NCI-H1092 (cell line): Measurements from ENCODE around the gene CPOX.

Experiments
- DNase-seq: peaks from one replicate; lab custom pipeline; 2025; lab: John Stamatoyannopoulos, UW

Gene CPOX

DNA sequence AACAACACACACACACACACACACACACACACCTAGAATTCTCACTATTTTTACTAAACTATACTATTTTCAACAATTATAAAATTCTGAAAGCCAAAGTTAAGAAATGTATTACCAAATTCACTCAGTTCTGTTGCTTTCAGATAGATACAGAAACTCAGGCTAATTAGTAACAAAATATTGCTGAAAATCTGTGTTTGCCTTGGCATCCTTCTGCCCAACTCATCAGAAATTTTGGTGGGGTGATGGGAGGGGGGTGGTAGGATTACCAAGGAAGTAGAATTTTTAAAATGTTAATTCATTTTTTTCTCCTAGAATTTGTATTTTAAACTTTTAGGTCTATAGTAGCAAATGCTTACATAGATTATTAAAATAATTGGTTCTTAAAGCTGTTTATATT is 2.7 kb upstream of the CPOX start:
- no peak for DNase-seq

DNA sequence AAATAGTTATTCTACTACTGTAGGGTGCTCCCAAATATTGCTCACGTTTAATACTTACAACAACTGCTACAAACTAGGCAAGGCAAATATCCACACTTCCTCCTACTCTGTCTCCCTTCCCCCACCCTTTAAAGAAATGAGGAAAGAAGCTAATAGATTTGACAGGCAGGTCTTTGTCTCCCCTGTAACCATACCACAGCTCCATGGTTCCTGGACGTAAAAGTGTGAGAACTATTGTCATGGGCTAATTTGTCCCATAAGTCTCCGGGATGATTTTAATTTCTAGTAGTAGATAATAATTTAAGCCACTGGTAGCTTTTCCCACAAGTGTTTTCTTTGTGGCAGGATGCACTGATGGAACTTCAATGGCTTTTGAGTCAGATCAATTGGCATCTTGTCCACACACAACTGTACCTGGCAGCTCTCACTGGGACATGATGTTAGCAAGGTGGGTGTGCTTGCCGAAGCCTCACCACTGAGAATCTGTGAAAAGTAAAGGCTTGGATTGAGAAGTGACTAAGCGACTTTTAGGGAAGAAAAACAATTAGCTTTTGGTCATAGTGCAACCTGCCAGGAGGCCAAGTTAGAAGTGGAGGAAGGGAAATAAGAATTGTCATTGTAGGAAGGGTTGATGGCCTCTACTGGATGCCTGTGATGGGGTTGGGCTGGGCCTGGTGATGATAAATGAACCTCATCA is 1.4 kb upstream of the CPOX start:
- DNase-seq = no peak

DNA sequence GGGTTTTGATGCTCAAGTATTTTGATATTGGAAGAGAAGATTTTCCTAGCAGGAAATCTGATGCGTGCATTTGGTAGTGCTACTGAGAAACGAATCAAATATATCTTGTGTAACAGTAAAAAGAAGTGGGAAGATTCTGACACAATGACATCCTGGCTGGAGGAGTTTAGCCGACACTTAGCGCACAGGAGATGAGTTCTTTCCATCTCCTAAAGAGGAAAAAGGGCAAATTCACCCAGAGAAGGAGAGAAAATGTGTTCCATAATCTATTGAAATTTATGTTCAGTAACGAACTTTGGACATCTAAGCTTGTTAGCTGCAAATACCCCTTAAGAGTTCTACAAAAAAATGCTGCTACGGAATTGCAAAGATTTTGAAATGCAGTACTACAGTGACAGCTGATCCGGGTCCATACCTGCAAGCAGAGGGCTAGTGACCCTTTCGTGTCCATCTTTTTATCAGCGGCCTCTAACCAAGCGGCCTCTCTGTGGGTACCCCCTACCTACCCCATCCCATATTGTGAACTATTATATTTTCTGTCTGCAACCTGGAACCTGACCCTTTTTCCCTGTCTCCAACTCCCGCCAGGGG is 971 bp downstream of the CPOX start:
- DNase-seq = no peak

DNA sequence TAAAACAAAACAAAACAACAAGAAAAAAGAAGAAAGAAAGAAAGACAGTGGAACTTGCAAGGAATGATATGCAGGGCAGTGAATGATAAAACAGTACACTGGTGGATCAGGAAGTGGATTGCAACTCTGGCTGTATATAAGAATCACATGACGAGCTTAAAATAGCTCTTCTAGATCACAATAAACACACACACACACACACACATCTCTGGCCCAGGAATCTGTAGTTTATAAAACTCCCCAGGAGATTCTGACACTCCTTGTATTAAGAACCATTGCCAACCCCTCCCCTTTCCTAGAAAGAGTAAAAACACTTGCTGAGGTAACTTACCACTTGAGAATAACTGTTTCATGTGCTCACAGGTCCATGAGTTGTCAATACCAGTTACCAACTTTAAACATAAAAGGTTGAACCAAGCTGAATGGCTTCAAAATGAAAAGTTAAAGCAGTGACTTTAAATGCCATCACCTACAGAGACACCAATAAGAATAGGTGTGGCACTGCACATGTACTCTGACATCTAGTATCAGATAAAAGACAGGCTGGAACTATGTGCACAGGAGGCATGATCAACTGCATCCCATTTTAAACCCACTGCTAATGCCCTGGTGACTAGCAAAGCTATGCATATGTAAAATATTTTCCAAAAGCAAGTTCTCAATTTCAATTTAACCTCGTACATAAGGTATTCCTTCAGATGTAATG is 3.9 kb downstream of the CPOX start:
- no peak for DNase-seq

DNA sequence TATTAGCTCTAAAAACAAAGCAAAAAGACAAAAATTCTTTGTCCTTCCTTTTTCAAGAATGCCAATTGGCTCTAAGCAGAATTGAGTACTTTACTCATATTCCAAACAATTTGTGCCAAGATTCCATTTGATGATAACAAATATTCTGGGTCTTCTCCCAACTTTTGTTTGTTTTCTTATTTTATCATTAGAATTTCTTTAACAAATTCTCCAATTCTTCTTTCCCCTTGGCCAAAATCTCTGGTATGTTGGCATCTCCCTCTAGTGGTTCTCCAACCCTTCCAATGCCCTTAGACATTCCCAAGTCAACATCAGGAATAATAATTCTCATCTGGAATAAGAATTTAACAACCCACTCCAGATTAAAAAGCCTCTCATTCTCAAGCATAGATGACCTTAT is 5.3 kb downstream of the CPOX start:
- DNase-seq = no peak

DNA sequence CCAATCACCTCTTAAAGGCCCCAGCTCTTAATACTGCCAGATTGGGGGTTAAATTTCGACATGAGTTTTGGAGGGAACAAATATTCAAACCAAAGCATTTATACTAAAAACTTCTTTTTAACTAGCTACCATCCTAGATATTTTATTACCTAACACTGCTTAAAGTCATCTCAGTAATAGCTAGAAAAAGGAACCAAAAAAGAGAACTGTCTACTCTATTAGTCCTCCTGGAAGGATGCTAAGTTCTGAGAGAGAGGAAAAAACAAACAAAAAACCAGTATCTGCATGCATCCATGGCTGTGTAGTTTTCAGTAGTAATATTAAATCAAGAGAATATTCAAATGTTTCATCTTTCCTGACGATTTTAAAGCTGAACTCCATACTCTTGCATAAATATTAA is 5.8 kb downstream of the CPOX start:
- no peak for DNase-seq

DNA sequence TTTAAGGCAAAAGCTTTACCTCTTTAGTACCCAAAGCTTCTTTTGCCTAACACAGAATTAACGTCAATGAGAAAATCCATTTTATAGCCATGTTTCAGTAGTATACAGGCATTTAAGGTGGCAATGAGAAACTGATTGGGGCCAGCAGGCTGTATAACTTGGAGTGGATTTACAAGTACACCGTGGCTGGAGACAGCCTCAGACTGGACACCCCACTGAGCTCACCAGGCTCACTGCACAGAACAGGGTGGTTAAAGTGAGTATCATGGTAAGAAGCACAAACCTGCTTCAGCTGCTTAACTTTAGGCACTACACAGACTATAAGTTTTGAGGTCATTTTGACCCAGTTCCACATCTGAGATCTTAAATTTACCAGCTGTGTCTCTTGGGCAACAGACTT is 8.9 kb downstream of the CPOX start:
- no peak for DNase-seq

DNA sequence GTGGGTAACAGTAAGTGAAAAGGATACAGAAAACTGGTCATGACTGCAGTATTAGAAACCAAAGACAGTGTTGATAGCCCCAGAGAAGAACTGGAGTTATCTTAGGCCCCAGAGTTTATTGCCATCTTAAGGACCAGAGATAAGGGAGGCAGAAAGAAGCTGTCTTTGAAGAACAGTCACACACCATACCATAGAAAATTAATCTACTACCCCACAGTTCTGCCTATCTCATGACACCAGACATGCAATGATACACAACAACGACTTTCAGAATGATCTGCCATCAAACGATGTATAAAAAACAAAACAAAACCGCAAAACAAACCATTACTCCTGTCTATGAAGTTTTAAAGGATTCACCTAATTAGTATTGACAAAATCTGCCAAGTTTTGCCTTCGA is 9.6 kb downstream of the CPOX start:
- DNase-seq = no peak

DNA sequence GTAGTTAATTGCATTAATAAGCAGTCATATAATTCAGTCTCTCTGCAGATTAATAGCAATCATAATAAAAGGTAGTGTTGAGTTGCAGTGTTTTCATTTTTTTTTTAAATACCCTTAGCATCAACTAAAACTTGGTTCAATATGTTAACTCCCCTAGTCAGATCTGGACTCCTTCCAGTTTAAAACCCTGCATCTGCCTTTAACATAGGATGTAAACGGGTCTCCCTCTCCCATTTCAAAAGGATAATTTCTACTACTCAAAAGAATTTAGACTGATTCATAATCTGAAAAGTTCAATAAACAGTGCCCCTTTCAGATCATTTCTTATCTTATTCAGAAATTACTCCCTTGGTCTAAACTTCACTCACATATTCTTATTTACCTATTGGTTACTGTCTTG is 11.4 kb downstream of the CPOX start:
- DNase-seq = no peak

DNA sequence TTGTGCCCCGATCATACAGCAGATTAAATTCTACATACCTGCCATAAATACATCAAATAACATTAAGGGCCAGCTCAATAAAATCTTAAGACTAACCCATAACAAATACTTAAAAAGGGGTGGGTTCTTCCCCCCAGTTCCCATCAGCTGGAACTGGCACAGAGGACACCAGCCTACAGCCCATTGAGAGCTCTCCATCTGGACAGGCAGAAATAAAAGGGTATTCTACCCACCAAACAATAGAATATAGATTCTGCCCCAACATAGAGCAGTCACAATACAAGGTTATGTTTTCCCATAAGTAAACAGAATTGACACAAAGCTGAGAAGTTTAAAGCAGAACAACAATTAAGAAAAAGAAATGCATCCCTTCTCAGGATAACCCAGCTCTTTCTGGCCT is 11.9 kb downstream of the CPOX start:
- DNase-seq = no peak

DNA sequence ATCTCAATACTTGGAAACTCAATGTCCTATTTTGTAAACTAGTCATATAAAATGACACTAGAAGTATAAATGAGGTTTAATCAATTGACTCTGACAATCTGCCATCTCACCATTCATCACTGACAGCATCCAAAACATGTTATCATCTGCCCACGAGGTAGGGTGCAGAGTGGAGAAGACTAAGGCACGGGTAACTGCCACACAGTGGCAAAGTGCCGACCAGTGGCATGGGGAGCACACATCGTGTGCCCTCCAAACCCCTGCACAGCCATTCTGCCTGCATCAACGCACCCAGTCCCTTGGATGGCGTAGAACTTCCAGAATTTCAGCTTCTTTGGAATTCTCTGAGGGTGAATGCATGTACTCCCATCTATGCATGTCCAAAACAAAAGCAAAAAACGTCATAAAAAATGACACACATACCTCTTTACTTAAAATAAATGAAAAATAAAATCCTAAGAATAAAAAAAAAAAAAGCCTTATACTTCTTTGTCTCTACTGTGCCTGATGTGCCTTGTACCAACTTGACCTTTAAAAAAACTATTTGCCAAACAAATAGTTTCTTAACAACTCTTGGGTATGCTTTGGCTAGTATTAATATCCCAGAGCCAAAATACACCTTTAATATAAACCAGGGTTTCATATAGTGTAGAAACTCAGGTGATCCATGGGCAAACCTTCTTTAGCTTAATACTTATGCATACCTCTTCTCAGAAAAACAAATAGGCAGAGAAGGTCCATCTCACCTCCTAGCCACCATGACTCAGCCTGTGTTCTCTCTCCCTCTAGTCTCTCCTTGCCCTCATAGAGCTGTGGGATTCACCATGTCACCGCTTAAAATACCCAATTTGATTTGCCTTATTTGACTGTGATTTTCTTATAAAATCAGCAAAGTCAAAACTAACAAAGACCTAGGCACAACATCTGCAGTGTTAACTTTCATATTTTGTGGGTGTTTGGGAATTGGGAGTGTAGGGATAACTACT is 12.7 kb downstream of the CPOX start:
- DNase-seq = no peak

DNA sequence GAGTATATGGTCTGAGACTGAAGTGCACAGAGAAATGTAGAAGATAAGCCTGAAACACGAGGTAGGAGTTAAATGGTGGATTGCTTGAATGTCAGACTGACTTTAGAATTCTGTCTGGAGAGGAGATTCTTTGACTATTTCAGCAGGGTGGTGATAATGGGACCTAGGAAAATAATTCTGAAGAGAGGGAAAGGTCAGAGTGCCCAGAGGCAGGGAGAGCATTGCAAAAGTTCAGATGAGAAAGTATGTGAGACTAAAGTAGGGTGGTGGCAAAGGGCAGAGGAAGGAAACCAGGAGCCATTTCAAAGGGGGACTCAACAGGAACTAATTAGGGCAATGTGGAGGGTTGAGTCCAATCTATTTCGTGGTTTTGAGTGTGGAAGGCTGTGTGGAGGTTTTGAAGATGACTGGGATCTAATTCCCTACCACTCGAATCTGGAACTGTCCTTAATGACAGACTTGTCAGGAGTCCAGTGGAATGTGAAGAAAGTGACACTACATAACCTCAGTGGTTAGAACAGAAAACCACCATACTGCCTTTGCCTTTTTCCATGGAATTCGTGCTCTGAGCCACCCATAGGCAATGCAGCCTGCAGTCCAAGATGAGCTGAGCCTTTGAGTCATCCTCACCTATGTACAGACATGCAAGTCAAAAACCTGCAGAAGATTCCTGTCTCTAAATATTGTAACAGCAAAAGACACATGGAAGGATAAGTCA is 16.1 kb downstream of the CPOX start:
- DNase-seq = no peak

DNA sequence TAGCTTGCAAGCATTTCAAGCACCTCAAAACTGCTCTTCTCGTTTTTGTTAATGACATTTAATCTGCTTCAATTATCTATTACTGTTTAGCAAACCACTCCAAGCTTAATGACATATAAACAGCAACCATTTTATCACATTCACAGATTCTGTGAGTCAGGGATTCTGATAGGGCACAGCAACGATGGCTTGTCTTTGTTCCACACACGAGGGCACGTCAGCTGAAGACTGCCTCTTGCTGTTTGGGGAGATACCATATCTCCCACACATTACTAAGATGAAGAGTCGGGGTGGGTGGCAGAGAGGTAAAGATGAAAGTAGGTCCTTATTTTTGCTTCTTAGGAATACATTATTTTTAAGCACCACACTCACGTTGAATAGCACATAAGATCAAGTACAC is 19.3 kb downstream of the CPOX start:
- no peak for DNase-seq

DNA sequence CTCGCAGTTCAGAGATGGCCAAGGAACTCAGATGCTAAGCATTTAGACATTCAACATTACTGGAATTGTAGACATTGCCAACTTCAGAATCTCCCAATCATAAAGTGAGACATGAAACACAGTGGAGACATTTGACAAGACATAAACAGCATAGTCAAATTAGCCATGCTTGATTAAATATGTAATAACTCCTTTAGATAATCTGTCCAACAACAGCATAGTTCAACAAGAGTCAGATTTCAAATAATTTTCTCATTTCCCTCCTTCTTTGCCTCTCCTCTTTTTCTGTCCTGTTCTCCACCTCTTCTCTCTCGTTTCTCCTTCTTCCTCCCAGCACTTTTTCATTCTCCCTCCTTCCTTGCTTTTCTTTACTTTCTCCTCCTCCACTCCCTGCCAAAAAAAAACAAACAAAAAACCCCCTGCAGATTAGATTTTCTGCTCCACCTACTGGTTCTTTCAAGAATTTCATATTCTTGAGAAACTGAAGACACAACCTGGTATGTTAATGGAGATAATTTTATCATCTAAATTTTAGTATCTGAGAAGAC is 20.2 kb downstream of the CPOX start:
- DNase-seq = no peak

DNA sequence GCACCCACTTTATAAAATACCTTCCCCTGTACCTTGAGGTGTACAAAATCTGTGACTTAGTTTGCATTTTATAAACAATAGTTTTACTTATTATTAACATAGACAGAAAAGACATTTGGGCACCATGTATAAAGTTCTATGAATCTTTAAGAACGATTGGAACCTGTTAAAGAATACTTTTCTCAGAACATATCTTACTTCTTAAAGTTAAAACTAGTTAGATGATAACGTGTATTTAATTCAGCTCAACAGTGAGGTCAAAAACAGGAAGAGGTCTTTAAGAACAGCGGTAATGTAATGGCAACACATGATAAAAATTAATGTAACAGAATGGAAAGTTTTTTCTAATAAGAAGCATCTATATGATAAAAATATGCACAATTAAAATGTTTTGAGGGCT is 25.0 kb downstream of the CPOX start:
- DNase-seq = no peak

DNA sequence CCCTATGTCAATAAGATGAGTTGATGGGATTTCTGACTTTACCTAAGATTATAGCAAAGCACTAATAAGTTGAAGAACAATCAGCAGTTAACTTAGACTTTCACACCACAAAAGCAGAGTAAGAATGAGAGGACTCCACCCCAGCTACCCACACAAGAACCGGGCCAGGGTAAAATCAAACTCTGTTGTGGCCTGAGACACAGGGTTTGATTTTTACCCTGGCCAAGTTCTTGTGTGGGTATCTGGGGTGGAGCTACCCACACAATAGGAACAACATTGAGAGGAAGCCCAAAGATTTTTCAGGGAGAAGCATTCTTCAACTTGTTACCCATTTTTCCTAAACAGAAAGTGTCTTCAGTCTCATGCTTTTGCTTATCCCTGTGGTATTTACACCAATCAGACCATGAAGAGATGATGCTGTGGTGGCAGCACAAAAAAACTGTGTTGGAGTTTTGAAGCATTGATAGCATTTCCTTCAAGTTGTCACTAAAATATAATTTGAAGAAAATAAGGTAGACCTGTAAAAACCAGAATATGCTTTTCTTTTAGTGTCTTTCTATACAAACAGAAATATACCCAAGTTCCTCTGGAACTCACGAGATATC is 25.6 kb downstream of the CPOX start:
- DNase-seq = no peak

DNA sequence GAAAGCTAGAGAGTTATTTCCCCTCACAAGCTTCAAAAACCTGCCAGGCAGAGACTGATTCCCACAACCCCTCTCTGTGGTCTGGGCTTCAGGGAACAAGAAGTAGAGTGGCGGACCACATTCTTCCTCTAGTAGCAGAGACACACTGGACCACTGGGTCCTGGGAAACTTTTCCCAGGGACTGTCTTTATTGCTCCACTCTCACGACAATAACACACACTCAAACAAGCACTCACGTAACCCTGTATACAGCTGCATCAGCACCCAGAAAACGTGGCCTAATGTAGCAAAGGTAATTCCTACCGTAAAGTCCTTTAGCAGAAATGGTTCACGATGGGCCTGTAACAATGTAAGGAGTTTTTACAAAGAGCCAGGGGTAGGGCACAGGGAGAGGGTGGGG is 27.6 kb downstream of the CPOX start:
- DNase-seq = no peak

DNA sequence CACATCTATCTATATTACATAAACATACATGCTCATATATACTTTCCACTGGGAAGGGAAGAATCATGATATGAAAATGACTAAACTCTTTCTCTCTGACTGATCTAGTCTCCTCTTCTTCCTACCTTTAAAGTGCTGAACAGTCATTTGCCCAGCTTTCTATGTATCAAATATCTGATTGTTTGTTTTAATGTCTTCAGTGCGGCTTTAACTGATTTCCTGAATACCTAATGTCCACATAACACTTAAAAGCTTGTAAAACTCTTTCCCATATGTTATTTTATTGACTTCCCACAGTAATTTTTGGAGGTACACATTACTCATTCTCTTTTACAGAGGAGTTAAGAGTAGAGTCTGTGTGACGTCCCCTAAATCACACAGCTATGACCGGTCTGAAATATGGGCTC is 28.2 kb downstream of the CPOX start:
- no peak for DNase-seq

DNA sequence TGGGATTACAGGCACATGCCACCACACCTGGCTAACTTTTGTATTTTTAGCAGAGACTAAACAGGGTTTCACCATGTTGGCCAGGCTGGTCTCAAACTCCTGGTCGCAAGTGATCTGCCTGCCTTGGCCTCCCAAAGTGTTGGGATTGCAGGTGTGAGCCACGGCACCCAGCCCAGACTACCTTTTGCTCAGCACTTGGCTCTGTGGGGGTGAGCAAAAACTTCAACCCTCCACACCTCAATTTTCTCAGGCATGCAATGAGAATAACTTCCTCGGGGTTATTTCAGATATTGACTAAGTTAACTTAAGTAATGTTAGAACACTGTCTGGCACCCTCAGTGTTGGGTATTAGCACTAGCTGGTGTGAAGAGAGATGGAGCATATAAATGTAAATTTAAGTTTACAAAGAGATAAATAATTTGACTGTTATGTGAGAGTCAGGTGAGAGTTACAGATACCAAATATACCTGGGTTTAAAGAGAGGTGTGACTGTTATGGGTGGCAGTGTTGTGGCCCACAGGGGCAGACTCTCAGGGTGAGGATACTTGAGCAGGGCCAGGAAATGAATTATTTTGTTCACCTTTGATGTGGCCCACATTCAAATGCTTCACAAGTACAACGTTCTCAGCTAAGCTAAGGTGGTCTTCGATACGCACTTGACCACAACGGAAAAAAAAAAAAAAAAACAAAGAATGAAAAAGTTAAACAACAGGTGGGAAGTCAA is 29.0 kb downstream of the CPOX start:
- DNase-seq = no peak

DNA sequence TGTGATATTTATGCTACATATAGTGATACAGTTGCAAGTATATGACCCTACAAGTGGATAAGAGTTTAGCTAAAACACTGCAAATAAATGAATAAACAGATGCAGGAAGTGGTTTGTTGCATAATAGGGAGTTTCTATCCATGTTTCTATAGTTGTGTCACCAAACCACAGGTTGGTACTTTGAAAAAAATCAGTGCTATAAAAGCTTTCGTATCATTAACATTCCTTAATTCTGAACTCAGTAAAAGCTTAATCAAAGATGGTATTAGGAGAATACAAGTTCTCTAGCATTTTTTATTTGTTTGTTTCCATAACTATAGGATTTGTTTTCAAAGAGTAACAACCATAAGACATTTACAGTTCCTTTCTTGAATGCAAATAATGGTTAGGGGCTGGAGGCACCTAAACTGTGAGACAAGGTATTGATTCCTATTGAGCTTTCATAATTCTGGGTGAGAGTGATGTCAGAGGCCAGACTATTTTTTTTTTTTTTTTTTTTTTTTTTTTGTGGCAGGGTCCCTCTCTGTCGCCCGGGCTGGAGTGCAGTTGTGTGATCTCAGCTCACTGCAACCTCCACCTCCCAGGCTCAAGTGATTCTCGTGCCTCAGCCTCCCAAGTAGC is 29.6 kb downstream of the CPOX start:
- DNase-seq = no peak
